Sigmoid colon (tissue), 7 donors: ENCODE measurements around the gene TIMM22. TPM values are rescaled to one million over a fixed set of nuclear protein-coding genes. Genes with fewer than 3 reads are reported as not detected.

ENCODE experiments used
- DNase-seq: peaks from one replicate; pipeline ENCODE4 v3.0.0-alpha.2; 2019
- H3K27ac ChIP-seq, 4 donors: fragments of 200-600 bp; sonication (generic); one replicate each; pipeline ENCODE4 v1.5.1; 2016 to 2019; ENCODE audit warnings: mild to moderate bottlenecking in 1 of 4
- H3K27me3 ChIP-seq, 3 donors: fragments of 200-600 bp; sonication (generic); one replicate each; pipeline ENCODE4 v1.5.1; 2019; ENCODE audit warnings: mild to moderate bottlenecking in 1 of 3
- H3K36me3 ChIP-seq, 4 donors: fragments of 200-600 bp; sonication (generic); one replicate each; pipeline ENCODE4 v1.5.1; 2016 to 2019
- H3K4me1 ChIP-seq, 4 donors: fragments of 200-600 bp; sonication (generic); one replicate each; pipeline ENCODE4 v1.5.1; 2017 to 2019
- H3K4me3 ChIP-seq, 4 donors: fragments of 200-600 bp; sonication (generic); one replicate each; pipeline ENCODE4 v1.5.1; 2017 to 2019; ENCODE audit warnings: mild to moderate bottlenecking in 2 of 4, moderate library complexity in 1 of 4
- H3K9me3 ChIP-seq, 4 donors: fragments of 200-600 bp in 3 of 4; sonication (generic) in 3 of 4; one replicate each; pipeline versions ENCODE4 v1.5.1 to v1.6.1; 2013 to 2019
- CTCF ChIP-seq, 4 experiments: fragments of 450-650 bp in 3 of 4; fragments of 200-600 bp in 1 of 4; IDR thresholded peaks; one replicate each; pipeline ENCODE4 v1.5.1; 2016 to 2019; ENCODE audit warnings: antibody characterized with exemption in 4 of 4, mild to moderate bottlenecking in 3 of 4, moderate library complexity in 2 of 4
- EP300 ChIP-seq, 4 donors: sonication (generic); formaldehyde crosslinking; IDR thresholded peaks; one replicate each; pipeline ENCODE4 v1.6.1; 2017; ENCODE audit warnings: antibody characterized with exemption in 4 of 4
- POLR2A ChIP-seq, 2 donors: fragments of 450-650 bp; IDR thresholded peaks; one replicate each; pipeline ENCODE4 v1.6.1; 2016; ENCODE audit warnings: antibody characterized with exemption in 2 of 2, mild to moderate bottlenecking in 2 of 2, moderate library complexity in 2 of 2
- POLR2AphosphoS5 ChIP-seq, 4 donors: sonication (generic); formaldehyde crosslinking; IDR thresholded peaks; one replicate each; pipeline ENCODE4 v1.6.1; 2017; ENCODE audit warnings: antibody characterized with exemption in 4 of 4
- WGBS, 2 donors: extraction: QIAGEN DNeasy Blood & Tissue Kit; methylation state at CpG; one replicate each; pipeline ENCODE4 v1.1.7; 2013; 5-methylcytosine and 5-hydroxymethylcytosine counted together
- intact Hi-C: fragments of 100-400 bp; cut with DNase I; formaldehyde crosslinking; loops from one replicate; pipeline ENCODE4 v1.15.1; 2023
- polyA plus RNA-seq, 3 donors: library from polyadenylated mRNA; stranded (reverse); fragments of 200-250 nt; gene quantifications; one replicate each; pipeline ENCODE4 v1.2.3, GENCODE V29; 2013
- total RNA-seq, 4 donors: library from RNA; depleted of rRNA; stranded (reverse); fragments of >200 nt; gene quantifications; one replicate each; pipeline ENCODE4 v1.1.0, GENCODE V29; 2016
- donor health status: healthy with polysubstance abuse.
- donor health status: Bipolar disorder and iron deficiency.
- donor health status: healthy.

The TIMM22 gene
- total and polyA plus RNA-seq, 7 donors: 6.0 to 13.6 (median 9.2) TPM

GRCh38 chr17:1007310-1008007, 10.5 kb downstream of the TIMM22 start:
- intact Hi-C loops: no loop called here
- H3K36me3 ChIP-seq: peaks cover 23 to 81% (median 40%) of the 10 kb centered on the region in 4 donors

GRCh38 chr17:1008008-1008761, 11.3 kb downstream of the TIMM22 start:
- Histone ChIP-seq H3K27ac (peak overlapping the region; percentile 29 to 75 (median 44)), H3K4me1 (peaks cover 0 to 43% (median 32%) of the 10 kb centered on the region in 4 donors), H3K9me3 (no peaks in the 10 kb centered on the region), H3K36me3 (peaks cover 20 to 83% (median 46%) of the 10 kb centered on the region in 4 donors), H3K4me3 (no peak overlapping the region), H3K27me3 (no peaks in the 10 kb centered on the region)
- intact Hi-C loops: no loop called here
- 90% methylated on average over 21 of the region's 21 CpGs for WGBS, 2 donors
- peak; percentile 74 for DNase-seq
- no peak for TF ChIP-seq CTCF (IDR thresholded peaks at IDR 0.05)
- TF ChIP-seq POLR2AphosphoS5 (IDR thresholded peaks at IDR 0.05): peak in 1 of 4 donors; percentile 28
- peak in 1 of 4 donors; percentile 8 for TF ChIP-seq EP300 (IDR thresholded peaks at IDR 0.05)

More at GRCh38 chr17:1007310-1008007, 10.5 kb downstream of the TIMM22 start:
- no peak overlapping the region for H3K4me3 ChIP-seq
- no peaks in the 10 kb centered on the region for H3K9me3 ChIP-seq
- TF ChIP-seq CTCF (IDR thresholded peaks at IDR 0.05): no peak
- no peak for TF ChIP-seq EP300 (IDR thresholded peaks at IDR 0.05)
- no peak for TF ChIP-seq POLR2A (IDR thresholded peaks at IDR 0.05)
- no peak for TF ChIP-seq POLR2AphosphoS5 (IDR thresholded peaks at IDR 0.05)
- H3K4me1 ChIP-seq: peaks cover 0 to 50% (median 40%) of the 10 kb centered on the region in 4 donors
- 83 to 92% methylated on average over 16 of the region's 16 CpGs for WGBS, 2 donors
- no peak for DNase-seq
- no peaks in the 10 kb centered on the region for H3K27me3 ChIP-seq
- peak overlapping the region; percentile 29 to 75 (median 44) for H3K27ac ChIP-seq

GRCh38 chr17:1009229-1010085, 12.5 kb downstream of the TIMM22 start:
- no peaks in the 10 kb centered on the region for H3K9me3 ChIP-seq
- H3K36me3 ChIP-seq: peaks cover 16 to 74% (median 46%) of the 10 kb centered on the region in 4 donors
- H3K4me1 ChIP-seq: peaks cover 0 to 30% (median 21%) of the 10 kb centered on the region in 4 donors
- 71 to 78% methylated on average over 19 of the region's 19 CpGs for WGBS, 2 donors
- TF ChIP-seq CTCF (IDR thresholded peaks at IDR 0.05): no peak
- no peak for TF ChIP-seq POLR2AphosphoS5 (IDR thresholded peaks at IDR 0.05)
- TF ChIP-seq EP300 (IDR thresholded peaks at IDR 0.05): no peak
- intact Hi-C loops: no loop called here
- H3K4me3 ChIP-seq: no peak overlapping the region
- DNase-seq: no peak
- peak overlapping the region in 2 of 4 donors; percentile 17 to 75 for H3K27ac ChIP-seq
- no peaks in the 10 kb centered on the region for H3K27me3 ChIP-seq

- Histone ChIP-seq H3K9me3 (no peaks in the 10 kb centered on the region), H3K4me3 (no peak overlapping the region), H3K27me3 (no peaks in the 10 kb centered on the region), H3K27ac (peak overlapping the region in 1 of 4 donors; percentile 75), H3K4me1 (peaks cover 0 to 24% (median 15%) of the 10 kb centered on the region in 4 donors), H3K36me3 (peaks cover 16 to 72% (median 46%) of the 10 kb centered on the region in 4 donors)
- no peak for TF ChIP-seq EP300 (IDR thresholded peaks at IDR 0.05)
- TF ChIP-seq POLR2A (IDR thresholded peaks at IDR 0.05): no peak
- TF ChIP-seq POLR2AphosphoS5 (IDR thresholded peaks at IDR 0.05): no peak
- no peak for TF ChIP-seq CTCF (IDR thresholded peaks at IDR 0.05)
- intact Hi-C loops: no loop called here
- DNase-seq: no peak
- 88 to 92% methylated on average over 10 of the region's 10 CpGs for WGBS, 2 donors
Observed at GRCh38 chr17:1010086-1010450, 13.1 kb downstream of the TIMM22 start.
